Measurements from ENCODE around the gene WBP1.

The WBP1 gene

DNA sequence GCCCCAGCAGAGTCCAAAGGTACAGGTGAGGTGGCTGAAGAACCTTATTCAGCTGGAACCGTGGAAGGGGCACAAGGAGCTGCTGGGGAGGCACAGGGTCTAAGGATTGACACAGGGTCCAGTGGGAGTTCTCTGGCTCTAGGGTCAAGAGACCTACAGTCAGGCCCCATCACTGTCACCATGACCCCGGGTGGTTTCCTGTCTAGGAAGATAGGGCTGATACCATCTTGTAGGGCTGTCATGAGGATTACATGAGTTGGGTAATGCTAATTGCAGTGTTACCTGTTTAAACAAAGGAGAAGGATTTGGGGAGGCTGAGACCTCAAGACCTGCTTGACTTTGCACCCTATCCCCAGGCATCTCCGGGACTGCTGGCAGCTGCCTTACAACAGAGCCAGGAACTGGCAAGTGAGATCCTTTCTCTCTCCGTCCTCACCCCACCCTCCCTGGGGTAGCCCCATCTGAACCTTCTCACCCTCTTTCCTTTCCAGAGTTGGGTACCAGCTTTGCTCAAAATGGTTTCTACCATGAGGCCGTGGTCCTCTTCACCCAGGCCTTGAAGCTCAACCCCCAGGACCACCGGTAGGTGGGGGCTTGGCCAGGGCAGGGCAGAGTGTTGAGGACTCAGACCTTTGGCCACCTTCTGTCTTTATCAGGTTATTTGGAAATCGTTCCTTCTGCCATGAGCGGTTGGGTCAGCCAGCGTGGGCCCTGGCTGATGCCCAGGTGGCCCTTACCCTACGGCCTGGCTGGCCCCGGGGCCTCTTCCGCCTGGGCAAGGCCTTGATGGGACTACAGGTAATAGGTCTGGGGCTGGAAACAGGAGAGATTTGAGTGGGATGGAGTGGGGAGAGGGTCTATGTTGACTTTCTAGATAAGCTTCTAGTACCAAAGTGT, 33.7 kb downstream of the WBP1 start:
- H3K27me3 ChIP-seq (ENCODE audit: control insufficient read depth, insufficient read depth, low read length), result peaks cover 19% of the 10 kb centered on the region
- H3K27ac ChIP-seq (ENCODE audit: low read depth, low read length), result no peak overlapping the region
- peaks cover 48% of the 10 kb centered on the region for H3K36me3 ChIP-seq (ENCODE audit: control insufficient read depth, insufficient read depth, low read length)
- H3K9ac ChIP-seq (ENCODE audit: low read length), result no peak overlapping the region
- no peaks in the 10 kb centered on the region for H3K4me1 ChIP-seq (ENCODE audit: control insufficient read depth, insufficient read depth, low read length)
- H3K4me3 ChIP-seq (ENCODE audit: low read depth, low read length), result no peak overlapping the region
- H3K9me3 ChIP-seq (ENCODE audit: control insufficient read depth, insufficient read depth, low read depth, low read length), result no peaks in the 10 kb centered on the region

DNA sequence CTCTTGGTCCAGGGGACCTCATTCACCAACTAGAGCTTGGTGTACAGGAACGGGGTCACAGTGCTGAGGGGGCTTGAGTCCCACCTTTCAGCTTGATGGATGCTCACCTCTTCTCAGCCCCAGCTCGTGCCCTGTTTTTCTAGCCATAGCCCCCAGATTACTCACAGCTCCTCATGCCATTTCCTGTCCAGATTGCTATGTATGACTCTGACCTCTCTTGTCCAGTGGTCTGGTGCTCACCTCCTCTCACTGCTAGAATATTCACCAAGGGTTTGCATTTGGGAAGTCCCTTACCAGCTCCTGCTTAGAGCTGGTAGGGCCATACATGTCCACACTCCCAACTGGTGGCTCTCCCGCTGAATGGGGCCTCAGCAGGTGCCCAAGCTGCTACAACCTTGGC, 35.3 kb downstream of the WBP1 start:
- H3K9ac ChIP-seq (ENCODE audit: low read length), result no peak overlapping the region
- H3K4me1 ChIP-seq (ENCODE audit: control insufficient read depth, insufficient read depth, low read length), result peaks cover 7% of the 10 kb centered on the region
- H3K27me3 ChIP-seq (ENCODE audit: control insufficient read depth, insufficient read depth, low read length), result peaks cover 36% of the 10 kb centered on the region
- H3K27ac ChIP-seq (ENCODE audit: low read depth, low read length), result no peak overlapping the region
- H3K4me3 ChIP-seq (ENCODE audit: low read depth, low read length), result no peak overlapping the region
- H3K9me3 ChIP-seq (ENCODE audit: control insufficient read depth, insufficient read depth, low read depth, low read length), result no peaks in the 10 kb centered on the region
- peaks cover 46% of the 10 kb centered on the region for H3K36me3 ChIP-seq (ENCODE audit: control insufficient read depth, insufficient read depth, low read length)

DNA sequence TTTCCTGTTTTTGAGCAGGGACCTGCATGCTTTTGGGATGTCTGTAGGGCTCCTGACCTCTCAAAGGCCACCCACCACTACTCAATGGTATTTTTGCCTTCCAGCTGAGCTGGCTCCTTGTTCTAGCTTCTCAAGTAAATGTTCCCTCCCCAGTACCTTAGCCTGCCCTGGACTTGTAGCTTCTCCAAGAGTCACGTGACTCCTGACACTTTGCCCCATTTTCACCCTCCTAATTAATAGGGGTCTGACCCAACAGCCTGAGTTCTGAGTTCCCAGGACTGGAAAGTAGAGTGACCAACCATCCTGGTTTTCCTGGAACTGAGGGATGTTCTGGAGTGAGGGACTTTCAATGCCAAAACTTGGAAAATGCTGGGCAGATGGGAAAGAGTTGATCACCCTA, 37.2 kb downstream of the WBP1 start:
- H3K36me3 ChIP-seq (ENCODE audit: control insufficient read depth, insufficient read depth, low read length), result peaks cover 41% of the 10 kb centered on the region
- H3K4me3 ChIP-seq (ENCODE audit: low read depth, low read length), result no peak overlapping the region
- H3K27ac ChIP-seq (ENCODE audit: low read depth, low read length), result no peak overlapping the region
- H3K9me3 ChIP-seq (ENCODE audit: control insufficient read depth, insufficient read depth, low read depth, low read length), result no peaks in the 10 kb centered on the region
- H3K9ac ChIP-seq (ENCODE audit: low read length), result no peak overlapping the region
- H3K4me1 ChIP-seq (ENCODE audit: control insufficient read depth, insufficient read depth, low read length), result peaks cover 21% of the 10 kb centered on the region
- H3K27me3 ChIP-seq (ENCODE audit: control insufficient read depth, insufficient read depth, low read length), result peaks cover 55% of the 10 kb centered on the region

GRCh38 chr2:74496997-74497776, 38.9 kb downstream of the WBP1 start:
- Histone ChIP-seq H3K9ac (ENCODE audit: low read length) (no peak overlapping the region), H3K9me3 (ENCODE audit: control insufficient read depth, insufficient read depth, low read depth, low read length) (no peaks in the 10 kb centered on the region), H3K36me3 (ENCODE audit: control insufficient read depth, insufficient read depth, low read length) (peaks cover 23% of the 10 kb centered on the region), H3K27me3 (ENCODE audit: control insufficient read depth, insufficient read depth, low read length) (peaks cover 72% of the 10 kb centered on the region), H3K4me3 (ENCODE audit: low read depth, low read length) (peak overlapping the region; percentile 59), H3K4me1 (ENCODE audit: control insufficient read depth, insufficient read depth, low read length) (peaks cover 36% of the 10 kb centered on the region), H3K27ac (ENCODE audit: low read depth, low read length) (no peak overlapping the region)

- H3K9me3 ChIP-seq (ENCODE audit: control insufficient read depth, insufficient read depth, low read depth, low read length), result no peaks in the 10 kb centered on the region
- peak overlapping the region; percentile 55 for H3K9ac ChIP-seq (ENCODE audit: low read length)
- peaks cover 40% of the 10 kb centered on the region for H3K4me1 ChIP-seq (ENCODE audit: control insufficient read depth, insufficient read depth, low read length)
- H3K27ac ChIP-seq (ENCODE audit: low read depth, low read length), result no peak overlapping the region
- peaks cover 16% of the 10 kb centered on the region for H3K36me3 ChIP-seq (ENCODE audit: control insufficient read depth, insufficient read depth, low read length)
- peak overlapping the region; percentile 59 for H3K4me3 ChIP-seq (ENCODE audit: low read depth, low read length)
- peaks cover 80% of the 10 kb centered on the region for H3K27me3 ChIP-seq (ENCODE audit: control insufficient read depth, insufficient read depth, low read length)
Observed at GRCh38 chr2:74497777-74498499, 39.7 kb downstream of the WBP1 start.

DNA sequence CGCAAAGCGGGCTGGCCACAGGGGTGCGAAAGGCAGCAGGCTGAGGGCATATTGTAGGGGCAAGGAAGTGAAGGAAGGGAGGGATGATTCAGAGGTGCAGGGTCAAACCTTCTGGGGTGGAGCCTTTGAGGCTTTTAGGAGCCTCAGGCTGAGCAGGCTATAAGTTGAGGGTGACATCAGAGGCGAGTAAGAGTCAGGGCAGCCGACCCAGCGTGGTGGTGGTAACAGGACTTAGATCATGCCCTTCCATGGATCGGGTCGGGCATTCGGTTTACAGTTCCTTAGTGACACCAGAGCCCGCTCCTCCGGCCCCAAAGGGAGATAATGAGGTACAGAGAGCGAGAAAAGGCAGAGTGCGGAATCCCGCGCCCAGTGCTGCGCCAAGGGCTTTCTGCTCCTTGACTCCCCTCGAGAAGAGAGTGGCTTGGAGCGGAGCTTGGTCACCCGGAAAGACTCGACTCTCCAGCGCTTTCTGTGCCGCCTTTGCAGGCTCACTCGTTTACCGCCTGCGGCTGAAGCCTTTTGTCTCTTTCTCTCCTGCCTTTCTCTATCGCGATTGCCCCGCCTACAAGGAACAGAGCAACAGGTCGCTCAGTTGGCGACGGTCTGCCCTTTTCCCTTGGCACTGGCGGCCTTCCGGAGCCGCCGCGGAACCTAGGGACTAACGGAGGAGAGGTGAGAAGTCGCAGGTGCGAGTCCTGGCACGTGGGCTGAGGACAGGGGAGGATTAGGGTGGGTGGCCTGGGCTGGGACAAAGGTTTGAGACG, 40.4 kb downstream of the WBP1 start:
- H3K27me3 ChIP-seq (ENCODE audit: control insufficient read depth, insufficient read depth, low read length), result peaks cover 87% of the 10 kb centered on the region

DNA sequence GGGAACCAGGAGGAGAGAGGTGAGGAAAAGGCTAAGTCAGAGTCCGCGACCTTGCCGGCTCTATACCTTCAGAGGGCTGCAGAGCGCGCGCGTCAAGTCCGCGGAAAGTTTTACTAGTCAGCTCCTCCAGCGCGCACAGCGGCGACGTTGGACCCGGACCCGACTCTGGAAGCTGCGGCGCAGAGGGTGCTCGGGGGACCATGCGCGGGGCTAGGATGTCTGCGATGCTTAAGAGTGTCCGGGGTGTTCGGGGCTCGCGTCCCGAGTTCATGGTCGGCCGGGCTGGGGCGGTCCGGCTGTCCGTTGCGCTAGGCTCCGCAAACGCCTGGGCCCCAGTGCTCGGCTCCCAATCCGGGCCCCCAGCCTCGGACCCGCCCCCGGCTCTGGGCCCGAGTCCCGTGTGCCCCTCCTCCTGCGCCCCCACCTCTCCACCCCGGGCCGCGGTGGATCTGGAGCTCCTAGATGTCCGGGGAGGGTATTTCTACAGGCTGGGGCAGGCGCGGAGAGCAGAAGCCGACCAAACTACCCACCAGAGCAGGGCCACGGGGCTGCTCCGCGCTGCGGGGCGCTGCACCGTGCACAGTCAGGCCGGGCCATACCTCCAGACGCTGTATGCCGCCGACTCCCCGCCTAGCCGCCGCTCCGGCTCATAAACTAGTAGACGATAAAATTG, 41.2 kb downstream of the WBP1 start, which contains the start of gene LBX2:
Gene LBX2 (minus strand): TSS at position 337 of the 673 bp plus-strand sequence. CDS start 66 bp downstream, at position 271.
- H3K9me3 ChIP-seq (ENCODE audit: control insufficient read depth, insufficient read depth, low read depth, low read length), result no peaks in the 10 kb centered on the region
- H3K4me1 ChIP-seq (ENCODE audit: control insufficient read depth, insufficient read depth, low read length), result peaks cover 48% of the 10 kb centered on the region
- no peak within 1 kb of the TSS for H3K27ac ChIP-seq (ENCODE audit: low read depth, low read length)
- H3K36me3 ChIP-seq (ENCODE audit: control insufficient read depth, insufficient read depth, low read length), result peaks cover 1% of the 10 kb centered on the region; the same call in 1 of the 2 replicates
- H3K27me3 ChIP-seq (ENCODE audit: control insufficient read depth, insufficient read depth, low read length), result peaks cover 94% of the 10 kb centered on the region
- H3K9ac ChIP-seq (ENCODE audit: low read length), result peak within 1 kb of the TSS; percentile 55
- peak within 1 kb of the TSS; percentile 59 for H3K4me3 ChIP-seq (ENCODE audit: low read depth, low read length)

More for the DNA sequence above, 40.4 kb downstream of the WBP1 start:
- Histone ChIP-seq H3K36me3 (ENCODE audit: control insufficient read depth, insufficient read depth, low read length) (peaks cover 8% of the 10 kb centered on the region), H3K9ac (ENCODE audit: low read length) (peak overlapping the region; percentile 55), H3K4me3 (ENCODE audit: low read depth, low read length) (peak overlapping the region; percentile 59), H3K9me3 (ENCODE audit: control insufficient read depth, insufficient read depth, low read depth, low read length) (no peaks in the 10 kb centered on the region), H3K27ac (ENCODE audit: low read depth, low read length) (no peak overlapping the region), H3K4me1 (ENCODE audit: control insufficient read depth, insufficient read depth, low read length) (peaks cover 44% of the 10 kb centered on the region)

GRCh38 chr2:74499940-74500577, 41.8 kb downstream of the WBP1 start:
- peaks cover 48% of the 10 kb centered on the region for H3K4me1 ChIP-seq (ENCODE audit: control insufficient read depth, insufficient read depth, low read length)
- H3K27me3 ChIP-seq (ENCODE audit: control insufficient read depth, insufficient read depth, low read length), result peaks cover 98% of the 10 kb centered on the region
- H3K27ac ChIP-seq (ENCODE audit: low read depth, low read length), result no peak overlapping the region
- peak overlapping the region; percentile 59 for H3K4me3 ChIP-seq (ENCODE audit: low read depth, low read length)
- no peaks in the 10 kb centered on the region for H3K9me3 ChIP-seq (ENCODE audit: control insufficient read depth, insufficient read depth, low read depth, low read length)
- 0 out of 2 replicates have a peak, but pooled peaks cover under 1% of the 10 kb centered on the region for H3K36me3 ChIP-seq (ENCODE audit: control insufficient read depth, insufficient read depth, low read length)
- H3K9ac ChIP-seq (ENCODE audit: low read length), result no peak overlapping the region

- no peak overlapping the region for H3K27ac ChIP-seq (ENCODE audit: low read depth, low read length)
- H3K9ac ChIP-seq (ENCODE audit: low read length), result no peak overlapping the region
- H3K36me3 ChIP-seq (ENCODE audit: control insufficient read depth, insufficient read depth, low read length), result peaks cover 5% of the 10 kb centered on the region; the same call in 1 of the 2 replicates
- H3K9me3 ChIP-seq (ENCODE audit: control insufficient read depth, insufficient read depth, low read depth, low read length), result no peaks in the 10 kb centered on the region
- peaks cover 48% of the 10 kb centered on the region for H3K4me1 ChIP-seq (ENCODE audit: control insufficient read depth, insufficient read depth, low read length)
- no peak overlapping the region for H3K4me3 ChIP-seq (ENCODE audit: low read depth, low read length)
- H3K27me3 ChIP-seq (ENCODE audit: control insufficient read depth, insufficient read depth, low read length), result peaks cover 96% of the 10 kb centered on the region
Observed at GRCh38 chr2:74500578-74500946, 42.3 kb downstream of the WBP1 start.
